Hepatocyte (in vitro differentiated cells): ENCODE measurements around the gene EPHB6. TPM values are rescaled to one million over a fixed set of nuclear protein-coding genes. Genes with fewer than 3 reads are reported as not detected.

Source experiments
- DNase-seq: peaks from one replicate; pipeline ENCODE4 v3.0.0-alpha.2; 2016; ENCODE audit warnings: low spot score
- H2AFZ ChIP-seq: fragments of 200-600 bp; sonication (generic); 2 replicates; pipeline ENCODE4 v1.6.0; 2016; ENCODE audit warnings: antibody characterized with exemption, mild to moderate bottlenecking
- H3K27ac ChIP-seq: fragments of 200-600 bp; sonication (generic); 2 replicates; pipeline ENCODE4 v1.5.1; 2016; ENCODE audit warnings: mild to moderate bottlenecking
- H3K27me3 ChIP-seq: fragments of 200-600 bp; sonication (generic); 2 replicates; pipeline ENCODE4 v1.6.1; 2016
- H3K36me3 ChIP-seq: fragments of 200-600 bp; sonication (generic); replicated peaks from 2 replicates; pipeline ENCODE4 v1.5.1; 2016; ENCODE audit warnings: low read depth; ENCODE audit not compliant: insufficient read depth
- H3K4me1 ChIP-seq: fragments of 200-600 bp; sonication (generic); 2 replicates; pipeline ENCODE4 v1.5.1; 2016; ENCODE audit warnings: mild to moderate bottlenecking, moderate library complexity; ENCODE audit not compliant: insufficient read depth
- H3K4me2 ChIP-seq: fragments of 200-600 bp; sonication (generic); 2 replicates; pipeline ENCODE4 v1.6.0; 2016
- H3K4me3 ChIP-seq: fragments of 200-600 bp; sonication (generic); 2 replicates; pipeline ENCODE4 v1.5.1; 2016; ENCODE audit warnings: mild to moderate bottlenecking
- H3K79me2 ChIP-seq: fragments of 200-600 bp; sonication (generic); 2 replicates; pipeline ENCODE4 v1.6.0; 2017; ENCODE audit warnings: mild to moderate bottlenecking
- H3K9me2 ChIP-seq: fragments of 200-600 bp; sonication (generic); replicated peaks from 2 replicates; pipeline ENCODE4 v1.6.0; 2017; ENCODE audit warnings: mild to moderate bottlenecking; ENCODE audit not compliant: insufficient read depth
- H3K9me3 ChIP-seq: fragments of 200-600 bp; sonication (generic); 2 replicates; pipeline ENCODE4 v1.5.1; 2016; ENCODE audit warnings: low read depth, mild to moderate bottlenecking
- H4K20me1 ChIP-seq: fragments of 200-600 bp; sonication (generic); 2 replicates; pipeline ENCODE4 v1.6.0; 2016; ENCODE audit warnings: mild to moderate bottlenecking; ENCODE audit not compliant: insufficient read depth, poor library complexity, severe bottlenecking
- CTCF ChIP-seq: fragments of 200-600 bp; sonication (generic); IDR thresholded peaks from 2 replicates; pipeline ENCODE4 v1.5.1; 2016; ENCODE audit warnings: antibody characterized with exemption, mild to moderate bottlenecking; ENCODE audit not compliant: poor library complexity
- EZH2 ChIP-seq: fragments of 200-600 bp; sonication (generic); IDR thresholded peaks from 2 replicates; pipeline ENCODE4 v1.6.1; 2016; ENCODE audit warnings: antibody characterized with exemption, mild to moderate bottlenecking, borderline replicate concordance
- EZH2phosphoT487 ChIP-seq: fragments of 200-600 bp; sonication (generic); IDR thresholded peaks from one replicate; pipeline ENCODE4 v1.6.1; 2018; ENCODE audit warnings: antibody characterized with exemption, mild to moderate bottlenecking, low read depth, moderate library complexity; ENCODE audit not compliant: unreplicated experiment, severe bottlenecking
- WGBS: methylation state at CpG from one replicate; pipeline ENCODE4 v1.1.6; 2016; ENCODE audit warnings: low lambda C conversion rate; ENCODE audit errors: missing lambda C conversion rate; 5-methylcytosine and 5-hydroxymethylcytosine counted together
- polyA plus RNA-seq: library from polyadenylated mRNA; unstranded; fragments of >200 nt; fragmentation: Nextera tagmentation; extraction: Ambion mirVana; gene quantifications from 2 replicates; pipeline ENCODE4 v1.2.1, GENCODE V29; 2016
- total RNA-seq: library from RNA; depleted of rRNA; stranded (reverse); fragments of >200 nt; gene quantifications from 2 replicates; pipeline ENCODE4 v1.2.3, GENCODE V29; 2014

Gene EPHB6
- total and polyA plus RNA-seq, 2 experiments from 2014 or later, result 14.8 to 29.6 TPM

DNA sequence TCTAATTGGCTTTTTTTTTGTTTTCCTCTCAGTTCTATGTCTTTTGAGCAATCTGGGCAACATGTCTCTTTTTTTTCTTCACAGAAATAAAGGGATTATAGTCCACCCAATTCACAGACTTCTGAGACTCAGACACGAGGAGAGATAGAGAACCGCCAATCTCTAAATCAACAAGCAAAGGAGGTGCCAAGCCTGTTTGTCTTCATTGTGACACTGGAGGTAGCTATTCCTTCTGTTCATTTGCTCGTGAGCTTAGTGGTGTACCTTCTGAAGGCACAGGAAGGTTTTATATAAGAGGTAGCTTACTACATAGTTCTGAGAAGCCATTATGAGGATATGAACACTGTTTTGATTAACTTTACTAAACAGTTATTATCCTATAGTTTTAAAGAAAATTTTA is 6.1 kb downstream of the EPHB6 start:
- Histone ChIP-seq H3K27me3 (no peaks in the 10 kb centered on the region), H2AFZ (no peak overlapping the region), H3K4me1 (peaks cover 4% of the 10 kb centered on the region), H3K79me2 (no peaks in the 10 kb centered on the region), H3K9me2 (no peaks in the 10 kb centered on the region), H3K27ac (no peak overlapping the region), H3K4me2 (no peak overlapping the region), H4K20me1 (no peaks in the 10 kb centered on the region), H3K4me3 (no peak overlapping the region), H3K36me3 (no peaks in the 10 kb centered on the region), H3K9me3 (no peaks in the 10 kb centered on the region)
- no peak for TF ChIP-seq EZH2
- no peak for TF ChIP-seq CTCF
- DNase-seq, result no peak
- WGBS, result 51% methylated on average over 3 of the region's 3 CpGs

DNA sequence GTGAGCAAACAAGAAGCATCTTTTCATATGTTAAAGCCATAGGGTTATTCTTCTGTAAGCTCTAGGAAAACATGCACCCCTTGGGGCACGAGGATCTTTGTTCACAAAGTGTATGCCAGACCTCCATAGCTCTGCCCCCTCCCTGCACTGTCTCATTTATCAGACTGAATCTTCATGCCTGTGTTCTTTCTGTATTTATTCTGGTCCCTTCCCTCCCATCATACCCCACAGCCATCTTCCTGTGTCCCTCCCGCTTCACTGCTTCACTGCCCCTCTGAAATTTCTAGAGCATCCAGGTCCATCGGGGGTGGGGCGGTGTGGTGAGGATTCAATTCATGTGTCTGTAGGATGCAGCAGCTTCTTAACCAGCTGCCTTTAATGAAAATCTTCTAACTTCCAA is 7.5 kb downstream of the EPHB6 start:
- no peaks in the 10 kb centered on the region for H3K79me2 ChIP-seq
- no peaks in the 10 kb centered on the region for H3K4me1 ChIP-seq
- H3K4me3 ChIP-seq, result no peak overlapping the region
- H3K9me2 ChIP-seq, result no peaks in the 10 kb centered on the region
- no peaks in the 10 kb centered on the region for H4K20me1 ChIP-seq
- no peaks in the 10 kb centered on the region for H3K27me3 ChIP-seq
- H2AFZ ChIP-seq, result no peak overlapping the region
- no peak for TF ChIP-seq EZH2
- TF ChIP-seq EZH2phosphoT487, result no peak
- TF ChIP-seq CTCF, result no peak
- no peak overlapping the region for H3K4me2 ChIP-seq
- WGBS, result 92% methylated on average over 4 of the region's 4 CpGs
- H3K27ac ChIP-seq, result no peak overlapping the region
- H3K9me3 ChIP-seq, result no peaks in the 10 kb centered on the region
- DNase-seq, result no peak
- no peaks in the 10 kb centered on the region for H3K36me3 ChIP-seq

DNA sequence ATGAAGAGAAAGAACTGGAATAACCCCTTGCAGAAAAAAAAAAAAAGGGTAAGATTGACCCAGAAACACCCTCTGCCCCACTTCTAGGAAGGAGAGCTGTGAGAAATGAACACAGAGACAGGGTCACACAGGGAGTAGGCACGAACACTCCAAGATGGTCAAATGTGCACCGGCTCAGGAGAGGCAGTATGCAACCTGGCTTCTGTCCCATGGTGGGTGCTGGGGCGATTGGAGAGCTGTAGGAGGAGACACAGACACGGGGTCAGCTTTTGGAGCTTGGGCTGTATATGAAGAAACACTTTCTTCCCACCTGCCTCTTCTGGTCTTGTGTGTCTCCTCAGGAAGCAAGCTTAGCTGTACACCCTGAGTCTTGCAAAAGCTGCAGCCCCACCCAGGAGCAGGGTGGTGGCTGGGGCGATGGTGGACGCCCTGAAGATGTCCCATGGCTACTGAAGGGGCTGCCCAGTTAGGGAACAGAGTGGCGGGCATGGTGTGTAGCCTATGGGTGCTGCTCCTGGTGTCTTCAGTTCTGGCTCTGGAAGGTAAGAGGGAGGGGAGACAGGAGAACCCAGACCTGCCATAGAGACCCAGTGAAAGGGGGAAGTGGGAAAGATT is 8.0 kb downstream of the EPHB6 start:
- H3K27me3 ChIP-seq, result no peaks in the 10 kb centered on the region
- no peaks in the 10 kb centered on the region for H3K9me3 ChIP-seq
- H3K27ac ChIP-seq, result no peak overlapping the region
- no peak for DNase-seq
- H3K36me3 ChIP-seq, result no peaks in the 10 kb centered on the region
- H2AFZ ChIP-seq, result no peak overlapping the region
- no peaks in the 10 kb centered on the region for H4K20me1 ChIP-seq
- no peaks in the 10 kb centered on the region for H3K9me2 ChIP-seq
- H3K4me3 ChIP-seq, result no peak overlapping the region
- 96% methylated on average over 7 of the region's 7 CpGs for WGBS
- no peaks in the 10 kb centered on the region for H3K79me2 ChIP-seq
- H3K4me1 ChIP-seq, result no peaks in the 10 kb centered on the region
- TF ChIP-seq CTCF (no peak), EZH2 (no peak), EZH2phosphoT487 (no peak)
- no peak overlapping the region for H3K4me2 ChIP-seq
